GM19372 (cell line): ENCODE data around the gene TLNRD1.

Experiments used
- ATAC-seq: cut with Tn5 transposase; IDR thresholded peaks from one replicate; pipeline ENCODE4 v1.9.1; 2021; ENCODE audit warnings: mild to moderate bottlenecking, low read depth, moderate library complexity; ENCODE audit not compliant: unreplicated experiment

Gene TLNRD1

DNA sequence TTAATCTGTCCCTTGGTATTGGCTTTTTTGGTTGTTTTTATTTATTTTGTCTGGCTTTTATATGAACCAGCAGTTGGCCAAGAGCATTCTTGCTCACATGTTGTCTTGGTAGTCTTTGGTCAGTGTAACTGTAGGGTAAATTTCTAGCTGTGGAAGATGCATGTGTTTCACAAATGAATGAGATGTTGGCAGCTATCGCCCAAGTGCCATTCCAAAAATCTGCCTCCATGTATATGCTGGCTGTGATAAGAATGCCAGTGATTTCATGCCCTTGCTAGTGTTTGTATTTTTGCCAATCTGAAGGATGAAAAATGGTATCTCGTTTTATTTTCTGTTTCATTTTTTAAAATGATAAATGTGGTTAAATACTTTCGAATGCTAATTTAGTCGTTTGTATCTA, 50.1 kb downstream of the TLNRD1 start:
- no peak for ATAC-seq

DNA sequence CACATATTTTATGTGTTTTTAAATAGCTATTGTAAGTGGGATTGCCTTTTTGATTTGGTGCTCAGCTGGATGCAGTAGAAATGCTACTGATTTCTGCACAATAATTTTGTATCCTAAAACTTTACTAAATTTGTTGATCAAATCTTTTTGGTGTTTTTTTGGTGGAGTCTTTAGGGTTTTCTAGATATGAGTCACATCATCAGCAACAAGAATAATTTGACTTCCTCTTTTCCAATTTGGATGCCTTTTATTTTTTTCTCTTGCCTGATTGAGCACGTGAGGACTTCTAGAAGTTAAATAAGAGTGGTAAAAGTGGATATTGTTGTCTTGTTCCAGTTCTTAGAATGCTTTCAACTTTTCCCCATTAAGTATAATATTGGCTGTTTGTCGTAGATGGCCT, 51.3 kb downstream of the TLNRD1 start:
- no peak for ATAC-seq

DNA sequence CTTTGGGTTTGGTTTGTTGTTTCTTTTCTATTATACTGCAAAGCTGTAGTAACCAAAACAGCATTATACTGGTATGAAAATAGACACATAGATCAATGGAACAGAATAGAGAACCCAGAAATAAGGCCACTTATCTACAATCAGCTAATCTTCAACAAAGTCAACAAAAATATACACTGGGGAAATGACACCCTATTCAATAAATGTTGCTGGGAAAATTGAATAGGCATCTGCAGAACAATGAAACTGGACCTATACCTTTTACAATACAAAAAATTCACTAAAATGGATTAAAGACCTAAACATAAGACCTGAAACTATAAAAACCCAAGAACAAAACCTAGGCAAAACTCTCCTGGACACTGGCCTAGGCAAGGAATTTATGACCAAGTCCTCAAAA, 52.9 kb downstream of the TLNRD1 start:
- ATAC-seq = no peak

DNA sequence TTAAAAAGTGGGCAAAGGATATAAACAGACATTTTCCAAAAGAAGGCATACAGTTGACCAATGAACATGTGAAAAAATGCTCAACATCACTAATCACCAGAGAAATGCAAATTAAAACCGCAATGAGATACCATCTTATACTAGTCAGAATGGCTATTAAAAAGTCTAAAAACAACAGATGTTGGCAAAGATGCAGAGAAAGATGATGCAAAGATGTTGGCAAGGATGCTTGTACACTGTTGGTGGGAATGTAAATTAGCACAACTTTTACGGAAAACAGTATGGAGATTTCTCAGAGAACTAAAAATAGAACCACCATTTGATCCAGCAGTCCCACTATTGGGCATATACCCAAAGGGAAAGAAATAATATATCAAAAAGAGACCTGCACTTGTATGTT, 53.5 kb downstream of the TLNRD1 start:
- ATAC-seq = no peak
